Measurements from ENCODE around the gene FKBP8. TPM values are rescaled to one million over a fixed set of nuclear protein-coding genes. Genes with fewer than 3 reads are reported as not detected.
"Not testable (repeated sequence)": the region's sequence is repeated elsewhere in the genome, so short reads cannot be mapped to it uniquely, and the experiment has no call there.

FKBP8 gene
- total RNA-seq, 1 experiment from 2014 or later: 184 TPM

- H3K36me3 ChIP-seq (ENCODE audit: control insufficient read depth, insufficient read depth, low read length): peaks cover 2% of the 10 kb centered on the region; the same call in 1 of the 2 replicates
- peak overlapping the region; percentile 84 for H3K4me3 ChIP-seq (ENCODE audit: low read depth, low read length)
- no peaks in the 10 kb centered on the region for H3K4me1 Mint-ChIP-seq (ENCODE audit: low read depth, unreplicated experiment)
- no peak for DNase-seq
- ChIA-PET POLR2A (interaction anchor here (0.7 kb wide), 1 partner anchor 377 kb away, joined by 3 read pairs; the partner anchor contains the start of gene COPE), CTCF (interaction anchor here (0.6 kb wide), 1 partner anchor 21 kb away, joined by 3 read pairs; the partner anchor contains the start of gene ELL)
- peak overlapping the region; percentile 63 for H3K27ac Mint-ChIP-seq (ENCODE audit: unreplicated experiment)
- H3K27me3 Mint-ChIP-seq (ENCODE audit: insufficient read depth, unreplicated experiment): no peaks in the 10 kb centered on the region
- peaks cover 11% of the 10 kb centered on the region for H3K4me1 ChIP-seq
- H3K36me3 Mint-ChIP-seq (ENCODE audit: insufficient read depth, unreplicated experiment): peaks cover 24% of the 10 kb centered on the region
- BruUV-seq (replicated peaks): no TSS peak
- intact Hi-C loops (cut with micrococcal nuclease; ENCODE audit: unreplicated experiment): no loop called here
- no peak for TF ChIP-seq CTCF (IDR thresholded peaks at IDR 0.05; ENCODE audit: insufficient read depth in 1 of 2, low read depth in 1 of 2, low read length in 1 of 2, severe bottlenecking in 1 of 2, unreplicated experiment in 1 of 2)
- peak overlapping the region; percentile 82 for H3K4me3 Mint-ChIP-seq (ENCODE audit: unreplicated experiment)
- no peaks in the 10 kb centered on the region for H3K9me3 Mint-ChIP-seq (ENCODE audit: unreplicated experiment)
- H3K27me3 ChIP-seq (replicated peaks; ENCODE audit: control insufficient read depth, insufficient read depth, low read length): no peaks in the 10 kb centered on the region
- no peaks in the 10 kb centered on the region for H3K9me3 ChIP-seq
Measured at GRCh38 chr19:18541992-18542940, 1.1 kb downstream of the FKBP8 start.

DNA sequence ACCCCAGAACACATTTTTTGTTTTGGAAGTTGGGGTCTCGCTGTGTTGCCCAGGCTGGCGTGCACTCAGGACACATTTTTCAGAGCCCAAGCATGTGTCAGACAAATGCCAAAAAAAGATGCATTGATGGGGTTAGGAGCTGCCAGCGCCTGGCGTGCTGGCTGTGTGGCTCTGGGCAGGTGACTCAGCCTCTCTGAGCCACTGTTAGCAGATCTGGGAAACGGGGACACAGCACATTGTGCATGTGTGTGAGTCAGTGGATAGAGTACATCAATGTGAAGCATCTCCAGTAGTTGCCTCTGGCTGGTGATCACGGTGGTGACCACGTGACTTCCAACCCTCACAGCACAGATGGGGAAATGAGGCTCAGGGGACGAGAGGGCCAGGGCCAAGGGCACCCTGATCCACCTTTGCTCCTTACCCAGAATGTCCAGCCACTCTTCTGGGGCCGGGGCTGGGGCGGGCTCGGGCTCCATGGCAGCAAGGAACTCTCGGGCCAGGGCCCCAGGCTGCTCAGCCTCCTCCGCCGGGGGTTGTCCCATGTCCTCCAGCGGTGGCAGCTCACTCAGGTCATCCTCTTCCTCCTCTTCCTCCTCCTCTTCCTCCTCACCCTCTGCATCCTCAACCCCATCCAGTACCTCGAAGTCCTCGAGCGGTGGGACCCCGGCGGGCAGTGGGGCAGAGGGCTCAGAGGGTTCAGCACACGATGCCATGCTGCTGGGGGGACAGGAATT lies 1.9 kb downstream of the FKBP8 start:
- no peaks in the 10 kb centered on the region for H3K9me3 Mint-ChIP-seq (ENCODE audit: unreplicated experiment)
- H3K4me3 ChIP-seq (ENCODE audit: low read depth, low read length): no peak overlapping the region
- TF ChIP-seq CTCF (IDR thresholded peaks at IDR 0.05; ENCODE audit: insufficient read depth in 1 of 2, low read depth in 1 of 2, low read length in 1 of 2, severe bottlenecking in 1 of 2, unreplicated experiment in 1 of 2): no peak
- DNase-seq: no peak
- no peak overlapping the region for H3K4me3 Mint-ChIP-seq (ENCODE audit: unreplicated experiment)
- no peaks in the 10 kb centered on the region for H3K27me3 Mint-ChIP-seq (ENCODE audit: insufficient read depth, unreplicated experiment)
- peaks cover 11% of the 10 kb centered on the region for H3K4me1 ChIP-seq
- BruUV-seq (replicated peaks): TSS peak; percentile 10
- ChIA-PET POLR2A (no interaction called here), CTCF (no interaction called here)
- peaks cover 2% of the 10 kb centered on the region; the same call in 1 of the 2 replicates for H3K36me3 ChIP-seq (ENCODE audit: control insufficient read depth, insufficient read depth, low read length)
- H3K9me3 ChIP-seq: no peaks in the 10 kb centered on the region
- intact Hi-C loops (cut with micrococcal nuclease; ENCODE audit: unreplicated experiment): no loop called here
- peaks cover 24% of the 10 kb centered on the region for H3K36me3 Mint-ChIP-seq (ENCODE audit: insufficient read depth, unreplicated experiment)
- no peaks in the 10 kb centered on the region for H3K4me1 Mint-ChIP-seq (ENCODE audit: low read depth, unreplicated experiment)
- no peak overlapping the region for H3K27ac Mint-ChIP-seq (ENCODE audit: unreplicated experiment)
- H3K27me3 ChIP-seq (replicated peaks; ENCODE audit: control insufficient read depth, insufficient read depth, low read length): no peaks in the 10 kb centered on the region

GRCh38 chr19:18540200-18540599 lies 3.2 kb downstream of the FKBP8 start:
- H3K36me3 Mint-ChIP-seq (ENCODE audit: insufficient read depth, unreplicated experiment): peaks cover 28% of the 10 kb centered on the region
- H3K9me3 Mint-ChIP-seq (ENCODE audit: unreplicated experiment); DNase-seq; H3K27me3 ChIP-seq (replicated peaks; ENCODE audit: control insufficient read depth, insufficient read depth, low read length); H3K4me1 Mint-ChIP-seq (ENCODE audit: low read depth, unreplicated experiment); intact Hi-C loops (cut with micrococcal nuclease; ENCODE audit: unreplicated experiment); BruUV-seq (replicated peaks); H3K4me3 Mint-ChIP-seq (ENCODE audit: unreplicated experiment); H3K27me3 Mint-ChIP-seq (ENCODE audit: insufficient read depth, unreplicated experiment); H3K9me3 ChIP-seq; CTCF ChIA-PET; H3K36me3 ChIP-seq (ENCODE audit: control insufficient read depth, insufficient read depth, low read length); H3K4me3 ChIP-seq (ENCODE audit: low read depth, low read length); POLR2A ChIA-PET; H3K27ac Mint-ChIP-seq (ENCODE audit: unreplicated experiment): not testable (repeated sequence)
- peaks cover 11% of the 10 kb centered on the region for H3K4me1 ChIP-seq
